Neural cell (in vitro differentiated cells): Measurements from ENCODE around the gene SLC45A1. TPM values are rescaled to one million over a fixed set of nuclear protein-coding genes. Genes with fewer than 3 reads are reported as not detected.

Experiments
- H2AFZ ChIP-seq: fragments of 200-600, 300-800 bp; sonication (generic), shearing (Covaris generic); 2 replicates; pipeline ENCODE4 v1.6.0; 2014; ENCODE audit warnings: low read depth, mild to moderate bottlenecking, antibody characterized with exemption, low read length, moderate library complexity
- H3F3A ChIP-seq: fragments of 200-600 bp; shearing (Covaris generic); 2 replicates; pipeline ENCODE4 v1.6.1; 2016; ENCODE audit warnings: mild to moderate bottlenecking, moderate library complexity, mixed read lengths, antibody characterized with exemption, low read length; ENCODE audit not compliant: insufficient read depth, poor library complexity, severe bottlenecking
- H3K27ac ChIP-seq: fragments of 200-600, 300-800 bp; sonication (generic), shearing (Covaris generic); 2 replicates; pipeline ENCODE4 v1.5.1; 2014; ENCODE audit warnings: mild to moderate bottlenecking, low read length, moderate library complexity
- H3K27me3 ChIP-seq: fragments of 300-800, 200-600 bp; sonication (generic), shearing (Covaris generic); 2 replicates; pipeline ENCODE4 v1.6.0; 2014; ENCODE audit warnings: mild to moderate bottlenecking, low read depth, low read length, moderate library complexity; ENCODE audit not compliant: insufficient read depth
- H3K36me3 ChIP-seq: fragments of 300-800, 200-600 bp; sonication (generic), shearing (Covaris generic); 2 replicates; pipeline ENCODE4 v1.5.1; 2014; ENCODE audit warnings: mild to moderate bottlenecking, antibody characterized with exemption, low read length, moderate library complexity; ENCODE audit not compliant: insufficient read depth
- H3K4me2 ChIP-seq: fragments of 300-800, 200-600 bp; sonication (generic), shearing (Covaris generic); 2 replicates; pipeline ENCODE4 v1.6.0; 2014; ENCODE audit warnings: mild to moderate bottlenecking, low read length
- H3K4me3 ChIP-seq: fragments of 300-800, 200-600 bp; sonication (generic), shearing (Covaris generic); 2 replicates; pipeline ENCODE4 v1.5.1; 2014; ENCODE audit warnings: mild to moderate bottlenecking, low read length, moderate library complexity
- H3K79me2 ChIP-seq: fragments of 200-600 bp; shearing (Covaris generic); replicated peaks from 2 replicates; pipeline ENCODE4 v1.6.0; 2014; ENCODE audit warnings: mild to moderate bottlenecking, low read length, moderate library complexity; ENCODE audit not compliant: insufficient read depth
- H3K9ac ChIP-seq: fragments of 300-800, 200-600 bp; sonication (generic), shearing (Covaris generic); 2 replicates; pipeline ENCODE4 v1.6.1; 2016; ENCODE audit warnings: mild to moderate bottlenecking, low read length, mixed read lengths
- H3K9me2 ChIP-seq: fragments of 200-600 bp; shearing (Covaris generic); 2 replicates; pipeline ENCODE4 v1.6.1; 2016; ENCODE audit warnings: mild to moderate bottlenecking, low read length, mixed read lengths; ENCODE audit not compliant: insufficient read depth
- H3K9me3 ChIP-seq: fragments of 200-600, 300-800 bp; sonication (generic), shearing (Covaris generic); 2 replicates; pipeline ENCODE4 v1.6.1; 2016; ENCODE audit warnings: mild to moderate bottlenecking, mixed run types, low read length, moderate library complexity, mixed read lengths
- H4K20me1 ChIP-seq: fragments of 200-600 bp; shearing (Covaris generic); 2 replicates; pipeline ENCODE4 v1.6.1; 2016; ENCODE audit warnings: mild to moderate bottlenecking, mixed run types; ENCODE audit not compliant: insufficient read depth
- CTCF ChIP-seq: fragments of 450-650 bp; IDR thresholded peaks from 2 replicates; pipeline ENCODE4 v1.5.1; 2014; ENCODE audit warnings: antibody characterized with exemption, mild to moderate bottlenecking, moderate library complexity; ENCODE audit not compliant: poor library complexity, severe bottlenecking
- EP300 ChIP-seq: fragments of 450-650 bp; conservative IDR thresholded peaks from 2 replicates; pipeline ENCODE4 v1.6.1; 2014; ENCODE audit warnings: antibody characterized with exemption, mild to moderate bottlenecking, moderate library complexity; ENCODE audit not compliant: poor library complexity, severe bottlenecking
- EZH2 ChIP-seq: fragments of 200-600, 300-800 bp; shearing (Covaris generic), sonication (generic); IDR thresholded peaks from 2 replicates; pipeline ENCODE4 v1.6.1; 2014; ENCODE audit warnings: antibody characterized with exemption, low read length, borderline replicate concordance, mild to moderate bottlenecking; ENCODE audit not compliant: insufficient read depth, poor library complexity, severe bottlenecking
- MXI1 ChIP-seq: fragments of 450-650 bp; conservative IDR thresholded peaks from 2 replicates; pipeline ENCODE4 v1.6.1; 2014; ENCODE audit warnings: antibody characterized with exemption, mild to moderate bottlenecking; ENCODE audit not compliant: poor library complexity, severe bottlenecking
- POLR2AphosphoS5 ChIP-seq: IDR thresholded peaks from 2 replicates; pipeline ENCODE4 v1.6.1; 2012
- RAD21 ChIP-seq: fragments of 450-650 bp; conservative IDR thresholded peaks from 2 replicates; pipeline ENCODE4 v1.6.1; 2014; ENCODE audit warnings: antibody characterized with exemption, mild to moderate bottlenecking, moderate library complexity
- REST ChIP-seq: IDR thresholded peaks from 2 replicates; pipeline ENCODE4 v1.6.1; 2012; ENCODE audit warnings: borderline replicate concordance
- SMC3 ChIP-seq: fragments of 450-650 bp; conservative IDR thresholded peaks from 2 replicates; pipeline ENCODE4 v1.6.1; 2014; ENCODE audit warnings: antibody characterized with exemption, mild to moderate bottlenecking, moderate library complexity; ENCODE audit not compliant: poor library complexity
- TAF1 ChIP-seq: IDR thresholded peaks from 2 replicates; pipeline ENCODE4 v1.6.1; 2012; ENCODE audit warnings: low read depth
- polyA plus RNA-seq: library from polyadenylated mRNA; depleted of rRNA; stranded (reverse); fragments of >200 nt; gene quantifications from 2 replicates; pipeline ENCODE4 v1.2.3, GENCODE V29; 2014

Gene SLC45A1
- polyA plus RNA-seq, 1 donor from 2014 or later: 7.1 TPM

GRCh38 chr1:8354038-8354437, 36.1 kb downstream of the SLC45A1 start:
- Histone ChIP-seq H3K27me3 (no peaks in the 10 kb centered on the region), H3K9ac (no peak overlapping the region), H3K9me2 (no peaks in the 10 kb centered on the region), H4K20me1 (no peaks in the 10 kb centered on the region), H3K4me3 (no peak overlapping the region), H3K9me3 (no peaks in the 10 kb centered on the region), H3K27ac (no peak overlapping the region), H2AFZ (no peak overlapping the region), H3K79me2 (no peaks in the 10 kb centered on the region), H3K36me3 (peaks cover 8% of the 10 kb centered on the region), H3F3A (no peaks in the 10 kb centered on the region), H3K4me2 (no peak overlapping the region)
- TF ChIP-seq RAD21 (no peak), MXI1 (no peak), SMC3 (no peak)

GRCh38 chr1:8355439-8356255, 37.7 kb downstream of the SLC45A1 start:
- H4K20me1 ChIP-seq: no peaks in the 10 kb centered on the region
- TF ChIP-seq MXI1 (no peak), POLR2AphosphoS5 (no peak), CTCF (no peak), RAD21 (no peak), REST (no peak), EP300 (no peak), SMC3 (no peak), TAF1 (no peak), EZH2 (no peak)
- peaks cover 8% of the 10 kb centered on the region for H3K36me3 ChIP-seq
- H2AFZ ChIP-seq: no peak overlapping the region
- H3K4me2 ChIP-seq: no peak overlapping the region
- H3K9me2 ChIP-seq: no peaks in the 10 kb centered on the region
- no peak overlapping the region for H3K9ac ChIP-seq
- no peaks in the 10 kb centered on the region for H3K9me3 ChIP-seq
- H3K27me3 ChIP-seq: no peaks in the 10 kb centered on the region
- no peak overlapping the region for H3K4me3 ChIP-seq
- H3K27ac ChIP-seq: no peak overlapping the region
- no peaks in the 10 kb centered on the region for H3F3A ChIP-seq
- no peaks in the 10 kb centered on the region for H3K79me2 ChIP-seq
